Measurements from ENCODE around the gene PHF13.

Gene PHF13

DNA sequence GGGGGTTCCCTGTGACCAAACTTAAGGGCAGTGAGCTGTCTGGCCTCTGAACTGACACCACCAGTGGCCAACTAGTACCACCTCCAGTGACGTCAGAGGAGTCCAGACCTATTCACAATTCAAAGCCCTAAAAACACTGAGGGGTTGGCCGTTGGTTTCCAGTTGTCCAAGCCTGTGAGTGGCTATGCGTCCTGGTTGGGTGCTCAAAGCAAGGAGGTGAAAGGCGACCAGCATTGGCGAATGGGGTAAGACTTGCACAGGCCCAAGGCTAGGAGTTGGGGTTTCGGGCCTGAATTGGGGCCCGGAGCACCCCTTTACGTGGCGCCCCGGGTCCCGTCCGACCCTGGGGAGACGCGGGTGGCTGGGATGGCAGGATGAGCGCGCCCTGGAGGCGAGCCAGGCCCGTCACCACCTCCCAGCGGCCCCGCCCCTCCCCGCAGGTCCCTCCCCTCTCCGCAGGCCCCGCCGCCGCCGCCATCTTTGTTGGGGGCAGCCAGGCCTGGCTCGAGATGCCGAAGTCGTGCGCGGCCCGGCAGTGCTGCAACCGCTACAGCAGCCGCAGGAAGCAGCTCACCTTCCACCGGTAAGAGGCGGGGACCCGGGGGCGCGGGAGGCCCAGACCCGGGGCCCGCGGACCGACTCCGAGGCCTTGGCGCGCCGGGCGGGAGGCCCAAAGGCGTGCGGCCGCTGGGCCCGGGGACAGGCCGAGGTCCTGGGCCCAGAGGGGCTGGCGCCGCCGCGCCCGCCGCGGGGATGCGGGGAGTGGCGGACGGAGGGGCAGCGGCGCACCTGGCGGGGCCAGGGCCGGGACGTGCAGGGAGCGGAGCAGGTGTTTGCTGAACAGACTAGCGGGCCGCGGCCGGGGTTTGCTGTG, 11.4 kb downstream of the PHF13 start, which contains the start of gene THAP3:
THAP3 (plus strand) TSS at position 159 of the 874 bp plus-strand sequence; CDS start at position 510, 351 bp downstream.
- DNase-seq (ENCODE audit: low read depth): peak; percentile 86
- peak; percentile 25 for TF ChIP-seq POLR2A (IDR thresholded peaks at IDR 0.05; ENCODE audit: extremely low read depth, insufficient read length)
- TF ChIP-seq MYC (IDR thresholded peaks at IDR 0.05; ENCODE audit: low read depth, low read length): no peak
- H3K4me3 ChIP-seq (ENCODE audit: low read depth, low read length): peak within 1 kb of the TSS; percentile 83

DNA sequence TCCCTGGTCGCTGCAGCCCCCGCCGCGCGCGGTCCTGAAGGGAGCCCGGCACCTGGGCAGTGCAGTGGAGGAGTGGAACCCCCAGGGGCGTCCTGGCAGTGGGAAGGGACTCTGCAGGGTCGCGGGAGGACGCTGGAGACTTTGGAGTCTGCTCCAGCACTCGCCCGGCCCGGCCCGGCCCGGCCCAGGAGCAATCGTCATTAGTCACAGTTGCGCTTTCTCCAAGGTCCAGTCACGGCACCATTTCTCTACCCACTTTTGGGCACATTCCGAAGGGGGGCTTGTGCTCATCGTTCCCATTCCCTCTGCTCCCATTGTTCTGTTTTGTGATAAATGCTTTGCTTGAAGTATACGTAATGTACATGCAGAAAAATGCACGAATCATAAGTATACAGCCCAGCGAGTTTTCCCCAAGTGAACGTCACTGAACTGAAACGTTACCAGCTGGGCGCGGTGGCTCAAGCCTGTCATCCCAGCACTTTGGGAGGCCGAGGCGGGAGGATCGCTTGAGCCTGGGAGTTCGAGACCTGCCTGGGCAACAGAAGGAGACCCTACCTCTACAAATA, 12.1 kb downstream of the PHF13 start:
- TF ChIP-seq MYC (IDR thresholded peaks at IDR 0.05; ENCODE audit: low read depth, low read length): no peak
- TF ChIP-seq POLR2A (IDR thresholded peaks at IDR 0.05; ENCODE audit: extremely low read depth, insufficient read length): no peak
- TF ChIP-seq, protein P1, sequence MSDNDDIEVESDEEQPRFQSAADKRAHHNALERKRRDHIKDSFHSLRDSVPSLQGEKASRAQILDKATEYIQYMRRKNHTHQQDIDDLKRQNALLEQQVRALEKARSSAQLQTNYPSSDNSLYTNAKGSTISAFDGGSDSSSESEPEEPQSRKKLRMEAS (IDR thresholded peaks at IDR 0.05; ENCODE audit: low read depth, low read length): no peak
- TF ChIP-seq, protein P2, sequence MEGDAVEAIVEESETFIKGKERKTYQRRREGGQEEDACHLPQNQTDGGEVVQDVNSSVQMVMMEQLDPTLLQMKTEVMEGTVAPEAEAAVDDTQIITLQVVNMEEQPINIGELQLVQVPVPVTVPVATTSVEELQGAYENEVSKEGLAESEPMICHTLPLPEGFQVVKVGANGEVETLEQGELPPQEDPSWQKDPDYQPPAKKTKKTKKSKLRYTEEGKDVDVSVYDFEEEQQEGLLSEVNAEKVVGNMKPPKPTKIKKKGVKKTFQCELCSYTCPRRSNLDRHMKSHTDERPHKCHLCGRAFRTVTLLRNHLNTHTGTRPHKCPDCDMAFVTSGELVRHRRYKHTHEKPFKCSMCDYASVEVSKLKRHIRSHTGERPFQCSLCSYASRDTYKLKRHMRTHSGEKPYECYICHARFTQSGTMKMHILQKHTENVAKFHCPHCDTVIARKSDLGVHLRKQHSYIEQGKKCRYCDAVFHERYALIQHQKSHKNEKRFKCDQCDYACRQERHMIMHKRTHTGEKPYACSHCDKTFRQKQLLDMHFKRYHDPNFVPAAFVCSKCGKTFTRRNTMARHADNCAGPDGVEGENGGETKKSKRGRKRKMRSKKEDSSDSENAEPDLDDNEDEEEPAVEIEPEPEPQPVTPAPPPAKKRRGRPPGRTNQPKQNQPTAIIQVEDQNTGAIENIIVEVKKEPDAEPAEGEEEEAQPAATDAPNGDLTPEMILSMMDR (IDR thresholded peaks at IDR 0.05; ENCODE audit: low read depth, low read length): no peak
- peak overlapping the region; percentile 83 for H3K4me3 ChIP-seq (ENCODE audit: low read depth, low read length)
- DNase-seq (ENCODE audit: low read depth): peak; percentile 25

DNA sequence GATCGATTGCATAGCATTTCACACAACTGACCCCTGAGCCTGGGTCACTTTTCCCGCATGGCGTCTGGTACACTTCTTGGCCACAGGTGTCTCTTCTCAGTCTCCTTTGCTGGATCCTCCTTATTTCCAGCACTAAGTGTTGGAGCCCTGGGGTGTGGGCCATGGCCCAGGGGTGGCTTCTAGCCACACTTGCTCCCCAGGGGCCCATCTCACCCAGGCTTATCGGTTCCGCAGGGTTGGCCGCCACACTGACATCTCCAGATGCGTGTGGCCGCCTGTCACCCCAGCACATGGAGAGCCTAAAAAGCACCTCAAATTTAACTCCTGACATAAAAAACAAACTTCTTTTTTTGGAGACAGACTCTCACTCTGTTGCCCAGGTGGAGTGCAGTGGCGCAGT, 13.5 kb downstream of the PHF13 start:
- TF ChIP-seq, protein P1 (IDR thresholded peaks at IDR 0.05; ENCODE audit: low read depth, low read length): no peak
- TF ChIP-seq POLR2A (IDR thresholded peaks at IDR 0.05; ENCODE audit: extremely low read depth, insufficient read length) (no peak), MYC (IDR thresholded peaks at IDR 0.05; ENCODE audit: low read depth, low read length) (no peak)
- TF ChIP-seq, protein P2 (IDR thresholded peaks at IDR 0.05; ENCODE audit: low read depth, low read length): no peak
- H3K4me3 ChIP-seq (ENCODE audit: low read depth, low read length): no peak overlapping the region
- DNase-seq (ENCODE audit: low read depth): no peak

DNA sequence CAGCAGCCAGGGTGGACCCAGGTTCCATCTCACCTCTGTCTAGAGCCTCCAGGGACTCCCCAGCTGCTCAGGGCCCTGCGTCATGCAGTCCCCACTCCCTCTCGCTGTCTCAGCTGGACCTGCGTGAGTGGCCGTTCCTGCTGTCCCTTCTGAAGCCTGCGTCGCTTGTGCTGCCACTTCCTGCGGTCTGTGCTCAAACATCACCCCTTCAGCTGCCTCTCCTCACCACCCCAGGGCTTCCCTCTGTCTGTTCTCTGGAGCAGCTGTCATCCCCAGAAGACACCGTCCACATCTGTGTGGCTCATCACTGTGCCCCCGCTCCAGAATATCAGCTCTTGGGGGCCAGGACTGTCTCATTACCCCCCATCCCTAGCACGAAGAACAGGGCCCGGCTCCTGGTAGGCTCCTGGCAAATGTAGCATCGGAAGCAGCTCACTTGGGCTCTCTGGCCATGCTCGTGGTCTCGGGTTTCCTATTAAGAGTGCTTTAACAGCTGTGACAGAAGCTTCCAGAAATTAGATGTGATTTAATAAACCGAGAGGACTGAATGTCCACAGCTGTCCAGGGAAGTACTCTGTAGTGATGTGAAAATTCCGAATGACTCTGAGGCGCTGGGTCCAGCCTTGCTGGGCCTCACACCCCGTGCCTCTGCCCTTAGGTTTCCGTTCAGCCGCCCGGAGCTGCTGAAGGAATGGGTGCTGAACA, 14.5 kb downstream of the PHF13 start:
- TF ChIP-seq, protein P2 (IDR thresholded peaks at IDR 0.05; ENCODE audit: low read depth, low read length): no peak
- no peak for DNase-seq (ENCODE audit: low read depth)
- no peak overlapping the region for H3K4me3 ChIP-seq (ENCODE audit: low read depth, low read length)

DNA sequence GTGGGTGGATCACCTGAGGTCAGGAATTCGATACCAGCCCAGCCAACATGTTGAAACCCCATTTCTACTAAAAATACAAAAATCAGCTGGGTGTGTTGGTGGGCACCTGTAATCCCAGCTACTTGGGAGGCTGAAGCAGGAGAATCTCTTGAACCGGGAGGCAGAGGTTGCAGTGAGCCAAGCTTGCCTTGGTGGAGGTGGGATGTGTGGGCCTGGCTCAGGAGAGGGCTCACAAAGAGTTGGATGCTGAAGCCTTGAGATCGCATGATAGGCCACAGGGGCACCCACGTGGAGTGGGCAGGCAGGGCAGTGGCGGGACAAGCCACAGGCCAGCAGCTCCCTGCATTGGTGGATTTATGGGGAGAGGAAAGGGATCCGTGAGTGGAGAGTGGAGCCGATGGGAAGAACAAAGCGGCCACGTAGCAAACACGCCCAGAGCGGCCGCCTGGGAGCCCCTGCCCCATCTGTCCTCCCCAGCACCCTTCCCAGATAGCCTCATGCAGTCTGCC, 15.5 kb downstream of the PHF13 start:
- H3K4me3 ChIP-seq (ENCODE audit: low read depth, low read length): no peak overlapping the region
- no peak for DNase-seq (ENCODE audit: low read depth)
- TF ChIP-seq MYC (IDR thresholded peaks at IDR 0.05; ENCODE audit: low read depth, low read length) (no peak), POLR2A (IDR thresholded peaks at IDR 0.05; ENCODE audit: extremely low read depth, insufficient read length) (no peak)
- TF ChIP-seq, protein P2 (IDR thresholded peaks at IDR 0.05; ENCODE audit: low read depth, low read length): no peak
- TF ChIP-seq, protein P1 (IDR thresholded peaks at IDR 0.05; ENCODE audit: low read depth, low read length): no peak

DNA sequence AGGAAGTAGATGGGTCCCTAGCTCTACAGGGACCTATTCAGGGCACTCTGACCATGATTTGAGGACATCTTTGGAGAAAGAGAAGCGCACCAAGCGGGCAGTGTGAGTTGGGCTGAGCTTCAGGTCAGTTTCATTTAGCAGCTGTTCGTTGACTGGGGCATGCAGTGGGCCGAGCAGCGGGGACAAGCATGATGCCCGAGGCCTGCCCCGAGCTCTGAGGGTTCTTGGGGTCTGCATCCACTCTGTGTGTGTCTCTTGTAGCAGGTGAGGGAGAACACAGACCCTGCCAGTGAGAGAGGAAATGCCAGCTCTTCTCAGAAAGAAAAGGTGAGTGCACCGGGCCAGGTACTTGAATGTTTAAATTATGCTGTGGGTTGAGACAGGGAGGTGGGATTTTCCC, 16.5 kb downstream of the PHF13 start:
- no peak overlapping the region for H3K4me3 ChIP-seq (ENCODE audit: low read depth, low read length)
- TF ChIP-seq, protein P1 (IDR thresholded peaks at IDR 0.05; ENCODE audit: low read depth, low read length): no peak
- TF ChIP-seq MYC (IDR thresholded peaks at IDR 0.05; ENCODE audit: low read depth, low read length): no peak
- TF ChIP-seq, protein P2 (IDR thresholded peaks at IDR 0.05; ENCODE audit: low read depth, low read length): no peak
- TF ChIP-seq POLR2A (IDR thresholded peaks at IDR 0.05; ENCODE audit: extremely low read depth, insufficient read length): no peak
- DNase-seq (ENCODE audit: low read depth): no peak
